Muscle of leg (tissue), 11 donors: ENCODE measurements around the gene SMIM5. TPM values are rescaled to one million over a fixed set of nuclear protein-coding genes. Genes with fewer than 3 reads are reported as not detected.

ENCODE experiments used
- DNase-seq: peaks from one replicate; pipeline ENCODE4 v3.0.0; 2013
- H3K27ac ChIP-seq: one replicate; pipeline ENCODE4 v1.5.1; 2013; ENCODE audit warnings: mild to moderate bottlenecking, low read length, control low read depth
- H3K27me3 ChIP-seq: one replicate; pipeline ENCODE4 v1.6.1; 2013; ENCODE audit warnings: low read length; ENCODE audit not compliant: control insufficient read depth, insufficient read depth
- H3K36me3 ChIP-seq: one replicate; pipeline ENCODE4 v1.6.1; 2013; ENCODE audit warnings: low read length; ENCODE audit not compliant: control insufficient read depth, insufficient read depth
- H3K4me1 ChIP-seq: one replicate; pipeline ENCODE4 v1.6.1; 2013; ENCODE audit warnings: low read length; ENCODE audit not compliant: control insufficient read depth, insufficient read depth
- H3K4me3 ChIP-seq: one replicate; pipeline ENCODE4 v1.5.1; 2013; ENCODE audit warnings: low read length, control low read depth
- H3K9me3 ChIP-seq: replicated peaks from 2 replicates; pipeline ENCODE4 v1.6.1; 2013; ENCODE audit warnings: low read depth, low read length; ENCODE audit not compliant: control insufficient read depth
- WGBS: methylation state at CpG from one replicate; pipeline ENCODE4 v1.1.5; 2013; ENCODE audit warnings: missing lambda C conversion rate; ENCODE audit not compliant: insufficient coverage; 5-methylcytosine and 5-hydroxymethylcytosine counted together
- polyA plus RNA-seq, 8 donors: library from polyadenylated mRNA; unstranded; fragments of 120-200 nt; gene quantifications; one replicate each; pipeline versions ENCODE4 v1.2.1 to v1.2.3, GENCODE V29; 2013; ENCODE audit warnings: inconsistent platforms in 1 of 8, low replicate concordance in 1 of 8; ENCODE audit not compliant: insufficient read length in 8 of 8, insufficient read depth in 1 of 8
- total RNA-seq: library from RNA; stranded (reverse); fragments of 120-200 nt; gene quantifications from one replicate; pipeline ENCODE4 v1.2.4, GENCODE V29; 2013

The SMIM5 gene
- total and polyA plus RNA-seq, 9 donors, result 4.0 to 12.1 (median 8.5) TPM

GRCh38 chr17:75623386-75623785 lies 9.8 kb upstream of the SMIM5 start:
- Histone ChIP-seq H3K4me1 (peaks cover 13% of the 10 kb centered on the region), H3K27ac (no peak overlapping the region), H3K9me3 (no peaks in the 10 kb centered on the region), H3K27me3 (no peaks in the 10 kb centered on the region), H3K36me3 (peaks cover 80% of the 10 kb centered on the region), H3K4me3 (no peak overlapping the region)
- no peak for DNase-seq
- 81% methylated on average over 5 of the region's 9 CpGs for WGBS

GRCh38 chr17:75624021-75624420 lies 9.2 kb upstream of the SMIM5 start:
- Histone ChIP-seq H3K27ac (no peak overlapping the region), H3K4me1 (peaks cover 13% of the 10 kb centered on the region), H3K36me3 (peaks cover 82% of the 10 kb centered on the region), H3K27me3 (no peaks in the 10 kb centered on the region), H3K4me3 (no peak overlapping the region), H3K9me3 (no peaks in the 10 kb centered on the region)
- DNase-seq, result no peak
- WGBS, result 75% methylated on average over 9 of the region's 12 CpGs

GRCh38 chr17:75624714-75625345 lies 8.4 kb upstream of the SMIM5 start:
- H3K4me3 ChIP-seq, result no peak overlapping the region
- WGBS, result 92% methylated on average over 7 of the region's 23 CpGs

GRCh38 chr17:75625813-75626486 lies 7.3 kb upstream of the SMIM5 start:
- Histone ChIP-seq H3K27me3 (no peaks in the 10 kb centered on the region), H3K36me3 (peaks cover 78% of the 10 kb centered on the region), H3K4me1 (peaks cover 13% of the 10 kb centered on the region), H3K9me3 (no peaks in the 10 kb centered on the region), H3K4me3 (no peak overlapping the region), H3K27ac (peak overlapping the region; percentile 3)
- WGBS, result 80% methylated on average over 14 of the region's 15 CpGs
- DNase-seq, result peak; percentile 49

More at GRCh38 chr17:75624714-75625345, 8.4 kb upstream of the SMIM5 start:
- Histone ChIP-seq H3K9me3 (no peaks in the 10 kb centered on the region), H3K27me3 (no peaks in the 10 kb centered on the region), H3K4me1 (peaks cover 13% of the 10 kb centered on the region), H3K36me3 (peaks cover 81% of the 10 kb centered on the region), H3K27ac (no peak overlapping the region)
- no peak for DNase-seq

DNA sequence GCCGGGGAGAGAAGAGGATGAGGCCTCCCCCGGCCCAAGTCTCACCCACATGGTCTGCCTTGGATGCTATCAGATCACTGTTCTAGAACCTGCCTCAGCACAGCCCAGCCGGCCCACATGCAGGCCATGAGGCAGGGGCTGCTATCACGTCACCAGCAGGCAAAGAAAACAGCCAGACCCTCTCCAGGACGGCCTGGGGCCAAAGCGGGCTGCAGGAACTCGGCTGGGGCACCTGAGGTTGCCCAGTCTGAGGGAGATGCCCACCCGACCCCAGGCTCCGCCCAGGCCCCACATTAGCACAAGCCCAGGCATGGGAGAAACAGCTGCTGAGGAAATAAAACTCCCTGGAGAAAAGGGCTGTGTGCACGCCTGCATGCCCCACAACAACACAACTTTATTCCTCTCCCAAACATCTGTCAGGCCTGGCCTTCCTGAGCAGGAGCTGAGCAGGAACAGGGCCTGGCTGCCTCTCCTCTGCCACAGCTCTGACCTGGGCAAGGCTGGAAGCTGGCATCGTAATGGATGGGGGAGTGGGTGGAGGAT lies 6.7 kb upstream of the SMIM5 start:
- peaks cover 13% of the 10 kb centered on the region for H3K4me1 ChIP-seq
- H3K9me3 ChIP-seq, result no peaks in the 10 kb centered on the region
- WGBS, result 67% methylated on average over 6 of the region's 11 CpGs
- no peak for DNase-seq
- no peak overlapping the region for H3K4me3 ChIP-seq
- peaks cover 76% of the 10 kb centered on the region for H3K36me3 ChIP-seq
- H3K27ac ChIP-seq, result peak overlapping the region; percentile 3
- no peaks in the 10 kb centered on the region for H3K27me3 ChIP-seq

DNA sequence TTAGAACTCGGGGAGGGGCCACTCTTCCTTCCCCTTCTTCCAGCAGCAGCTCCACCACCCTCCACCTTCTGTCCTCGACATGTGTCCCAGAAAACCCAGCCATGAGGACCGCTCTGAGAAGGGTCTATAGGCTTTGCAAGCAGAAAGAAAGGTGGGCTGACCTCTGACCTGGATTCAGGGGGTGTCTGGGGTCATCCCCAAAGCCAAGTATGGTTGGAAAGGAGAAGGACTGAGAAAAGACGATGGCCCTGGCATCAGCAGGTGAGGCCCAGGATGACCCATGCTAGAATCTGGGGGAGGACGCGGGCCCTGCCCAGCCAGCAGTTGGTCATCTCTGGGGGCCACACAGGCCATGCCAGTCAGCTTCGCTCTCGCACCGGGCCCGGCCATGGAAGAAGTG lies 6.1 kb upstream of the SMIM5 start:
- H3K27ac ChIP-seq, result no peak overlapping the region
- peaks cover 71% of the 10 kb centered on the region for H3K36me3 ChIP-seq
- no peaks in the 10 kb centered on the region for H3K27me3 ChIP-seq
- H3K9me3 ChIP-seq, result no peaks in the 10 kb centered on the region
- 90% methylated on average over 3 of the region's 10 CpGs for WGBS
- H3K4me3 ChIP-seq, result no peak overlapping the region
- peaks cover 14% of the 10 kb centered on the region for H3K4me1 ChIP-seq
- no peak for DNase-seq

GRCh38 chr17:75628425-75628824 lies 4.8 kb upstream of the SMIM5 start:
- peaks cover 25% of the 10 kb centered on the region for H3K4me1 ChIP-seq
- DNase-seq, result no peak
- no peaks in the 10 kb centered on the region for H3K9me3 ChIP-seq
- H3K36me3 ChIP-seq, result peaks cover 71% of the 10 kb centered on the region
- WGBS, result 96% methylated on average over 4 of the region's 6 CpGs
- H3K4me3 ChIP-seq, result no peak overlapping the region
- no peak overlapping the region for H3K27ac ChIP-seq
- no peaks in the 10 kb centered on the region for H3K27me3 ChIP-seq

DNA sequence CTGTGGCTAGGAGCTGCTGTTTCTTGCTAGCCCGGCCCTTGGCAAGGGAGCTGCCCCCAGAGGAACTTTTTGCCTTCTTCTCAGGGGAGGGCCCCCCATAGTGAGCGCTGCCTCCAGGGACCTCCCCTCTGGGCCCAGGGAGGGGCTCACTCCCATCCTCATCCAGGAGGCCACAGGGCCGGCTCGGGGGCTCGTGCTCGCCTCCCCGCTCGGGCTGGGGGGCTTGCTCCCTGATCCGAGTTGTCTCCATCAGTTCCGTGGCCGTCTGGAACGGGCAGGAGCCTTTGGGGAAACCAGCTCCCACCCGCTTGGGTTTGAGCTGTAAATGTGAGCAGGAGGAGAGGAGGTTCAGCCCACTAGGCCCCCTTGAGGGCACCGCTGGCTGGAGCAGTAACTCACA lies 4.1 kb upstream of the SMIM5 start:
- H3K4me3 ChIP-seq, result no peak overlapping the region
- no peak overlapping the region for H3K27ac ChIP-seq
- no peaks in the 10 kb centered on the region for H3K27me3 ChIP-seq
- no peaks in the 10 kb centered on the region for H3K9me3 ChIP-seq
- H3K4me1 ChIP-seq, result peaks cover 31% of the 10 kb centered on the region
- 65% methylated on average over 11 of the region's 14 CpGs for WGBS
- no peak for DNase-seq
- H3K36me3 ChIP-seq, result peaks cover 64% of the 10 kb centered on the region

DNA sequence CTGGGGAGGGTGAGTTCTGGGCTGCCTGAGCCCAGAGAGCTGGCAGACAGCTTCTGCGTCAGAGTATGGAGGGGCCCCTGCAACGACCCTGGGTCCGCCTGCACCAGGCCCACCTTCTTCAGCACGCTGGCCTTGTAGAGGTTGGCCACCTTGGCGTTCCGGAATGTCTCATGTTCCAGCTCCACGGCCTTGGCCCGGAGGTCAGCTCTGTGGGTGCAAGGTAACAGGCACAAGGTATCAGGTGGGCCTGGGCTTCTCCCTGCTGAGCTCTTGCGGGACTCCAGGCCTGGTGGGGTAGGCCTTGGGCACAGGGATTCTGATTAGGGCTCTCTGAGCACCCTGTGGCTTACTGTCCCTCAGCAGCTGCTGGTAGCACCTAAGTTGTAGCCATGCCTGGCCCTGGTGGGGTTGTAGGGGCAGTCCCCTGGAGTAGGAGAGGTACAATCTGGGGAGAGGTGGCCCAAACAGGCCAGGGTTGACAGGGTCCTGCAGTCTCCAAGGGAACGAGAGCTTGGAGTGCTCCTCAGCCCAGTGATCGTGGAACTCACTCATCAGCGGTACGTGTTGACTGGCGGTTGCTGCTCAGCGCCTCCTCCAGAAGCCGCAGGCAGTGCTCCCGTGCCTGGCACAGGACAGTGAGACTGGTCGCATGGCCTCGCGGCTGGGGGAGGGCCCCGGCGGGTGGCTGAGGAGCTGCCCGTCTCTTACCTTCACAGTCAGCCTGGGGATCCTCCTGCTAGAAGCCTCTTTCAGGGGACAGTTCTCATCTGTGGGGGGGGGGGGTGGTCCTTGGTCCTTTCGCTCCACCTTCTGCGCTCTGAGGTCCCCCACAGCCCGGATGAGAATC lies 2.9 kb upstream of the SMIM5 start:
- Histone ChIP-seq H3K4me3 (no peak overlapping the region), H3K4me1 (peaks cover 42% of the 10 kb centered on the region), H3K27ac (no peak overlapping the region), H3K27me3 (peaks cover 2% of the 10 kb centered on the region), H3K9me3 (no peaks in the 10 kb centered on the region), H3K36me3 (peaks cover 53% of the 10 kb centered on the region)
- 87% methylated on average over 21 of the region's 26 CpGs for WGBS
- no peak for DNase-seq

DNA sequence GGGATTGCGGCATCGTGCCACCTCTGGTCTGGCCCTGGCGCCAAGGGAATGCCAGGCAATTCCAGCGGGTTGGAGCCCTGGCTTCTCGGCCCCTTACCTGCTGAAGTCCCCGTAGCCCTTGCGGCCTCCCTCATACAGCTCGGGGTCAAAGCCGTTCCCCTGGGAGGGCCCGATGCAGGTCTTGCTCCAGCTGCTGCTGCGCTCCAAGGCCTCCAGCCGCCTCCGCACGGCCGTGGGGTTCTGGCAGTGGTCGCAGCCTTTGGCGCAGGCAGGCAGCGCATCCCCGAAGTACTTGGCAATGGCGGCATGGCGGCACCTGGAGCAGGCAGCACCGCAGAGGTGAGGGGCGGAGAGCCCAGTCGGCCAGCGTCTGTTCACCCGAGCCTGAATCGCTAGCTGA lies 1.9 kb upstream of the SMIM5 start:
- Histone ChIP-seq H3K27me3 (peaks cover 2% of the 10 kb centered on the region), H3K9me3 (no peaks in the 10 kb centered on the region), H3K4me1 (peaks cover 46% of the 10 kb centered on the region), H3K4me3 (no peak overlapping the region), H3K36me3 (peaks cover 43% of the 10 kb centered on the region), H3K27ac (no peak overlapping the region)
- no peak for DNase-seq
- 92% methylated on average over 27 of the region's 27 CpGs for WGBS
